Keratinocyte (primary cell): ENCODE measurements around the gene UNC79. TPM values are rescaled to one million over a fixed set of nuclear protein-coding genes. Genes with fewer than 3 reads are reported as not detected.

Experiments used
- DNase-seq: peaks from one replicate; pipeline ENCODE4 v3.0.0-alpha.2; 2011; ENCODE audit warnings: low read depth, missing footprints, low spot score
- FAIRE-seq: peaks from 2 replicates; lab custom pipeline; 2011; peaks lifted over from hg19 to GRCh38; lab: Jason Lieb, UNC
- H2AFZ ChIP-seq: 2 replicates; pipeline ENCODE4 v1.6.0; 2012; ENCODE audit warnings: low read length, control low read depth, inconsistent platforms; ENCODE audit not compliant: control insufficient read depth
- H3K27ac ChIP-seq: 2 replicates; pipeline ENCODE4 v1.5.1; 2011; ENCODE audit warnings: low read length; ENCODE audit not compliant: control insufficient read depth, insufficient read depth
- H3K27me3 ChIP-seq: 3 replicates; pipeline ENCODE4 v1.6.0; 2011; ENCODE audit warnings: low read length; ENCODE audit not compliant: control insufficient read depth, insufficient read depth; ENCODE audit errors: extremely low read depth
- H3K36me3 ChIP-seq, 2 experiments: 2 replicates in 1 of 2; 3 replicates in 1 of 2; pipeline ENCODE4 v1.5.1; 2011; ENCODE audit warnings: low read length in 2 of 2, mild to moderate bottlenecking in 1 of 2; ENCODE audit not compliant: control insufficient read depth in 2 of 2, insufficient read depth in 2 of 2; ENCODE audit errors: extremely low read depth in 1 of 2
- H3K4me1 ChIP-seq: 3 replicates; pipeline ENCODE4 v1.5.1; 2011; ENCODE audit warnings: low read length; ENCODE audit not compliant: control insufficient read depth, insufficient read depth; ENCODE audit errors: extremely low read depth
- H3K4me2 ChIP-seq: 3 replicates; pipeline ENCODE4 v1.6.0; 2011; ENCODE audit warnings: low read depth, low read length; ENCODE audit not compliant: control insufficient read depth, insufficient read depth; ENCODE audit errors: extremely low read depth
- H3K4me3 ChIP-seq, 3 experiments: fragments of 200-600 bp in 1 of 3; sonication (generic) in 1 of 3; 2 replicates in 2 of 3; 3 replicates in 1 of 3; pipeline ENCODE4 v1.5.1; 2011 to 2016; ENCODE audit warnings: low read length in 3 of 3, mild to moderate bottlenecking in 3 of 3, control low read depth in 2 of 3, inconsistent platforms in 1 of 3, low read depth in 1 of 3, mixed read lengths in 1 of 3, mixed run types in 1 of 3, moderate library complexity in 1 of 3; ENCODE audit not compliant: control insufficient read depth in 2 of 3, insufficient read depth in 2 of 3; ENCODE audit errors: extremely low read depth in 1 of 3
- H3K79me2 ChIP-seq: 2 replicates; pipeline ENCODE4 v1.6.0; 2012; ENCODE audit warnings: low read length; ENCODE audit not compliant: control insufficient read depth, insufficient read depth
- H3K9ac ChIP-seq: 3 replicates; pipeline ENCODE4 v1.6.0; 2011; ENCODE audit warnings: low read length; ENCODE audit not compliant: control insufficient read depth, insufficient read depth; ENCODE audit errors: extremely low read depth
- H3K9me1 ChIP-seq: 3 replicates; pipeline ENCODE4 v1.6.0; 2011; ENCODE audit warnings: low read length; ENCODE audit not compliant: control insufficient read depth, insufficient read depth; ENCODE audit errors: extremely low read depth
- H3K9me3 ChIP-seq: 2 replicates; pipeline ENCODE4 v1.5.1; 2012; ENCODE audit warnings: low read depth, low read length; ENCODE audit not compliant: control insufficient read depth
- H4K20me1 ChIP-seq: 3 replicates; pipeline ENCODE4 v1.6.0; 2011; ENCODE audit warnings: low read length; ENCODE audit not compliant: control insufficient read depth, insufficient read depth; ENCODE audit errors: extremely low read depth
- EZH2 ChIP-seq: IDR thresholded peaks from one replicate; pipeline ENCODE4 v1.6.1; 2012; ENCODE audit warnings: inconsistent platforms, mild to moderate bottlenecking, low read length, moderate library complexity
- dilution Hi-C: fragments of 300-500 bp; cut with MboI; formaldehyde crosslinking; loops from one replicate; pipeline ENCODE4 v1.7.0; 2020; ENCODE audit warnings: low sequenced_read_pairs; ENCODE audit not compliant: extremely low pct_ligation_motif_present
- polyA plus RNA-seq, 5 experiments: library from polyadenylated mRNA; depleted of rRNA in 3 of 5; stranded (reverse) in 3 of 5; stranded (forward) in 1 of 5; unstranded in 1 of 5; fragments of >200 nt; gene quantifications; 1 replicate in 1 of 5; 2 replicates in 3 of 5; 3 replicates in 1 of 5; pipeline versions ENCODE4 v1.2.1 to v1.2.3, GENCODE V29; 2011 to 2012; ENCODE audit warnings: missing spikeins in 2 of 5, low read depth in 1 of 5, low replicate concordance in 1 of 5
- TF ChIP-seq, protein P1 (sequence below), 3 experiments: IDR thresholded peaks in 1 of 3; conservative IDR thresholded peaks in 1 of 3; optimal IDR thresholded peaks in 1 of 3; 2 replicates in 2 of 3; 3 replicates in 1 of 3; pipeline versions ENCODE3 to v1.5.1; 2011; ENCODE audit warnings: low read length in 3 of 3, mild to moderate bottlenecking in 3 of 3, moderate library complexity in 2 of 3, control low read depth in 1 of 3, inconsistent platforms in 1 of 3; ENCODE audit not compliant: insufficient read depth in 2 of 3; ENCODE audit errors: extremely low read depth in 1 of 3

The UNC79 gene
- polyA plus RNA-seq, 1 donor (not counting 4 experiments of a cell fraction or from before 2014, with no cell fraction given) = 0.01 TPM

DNA sequence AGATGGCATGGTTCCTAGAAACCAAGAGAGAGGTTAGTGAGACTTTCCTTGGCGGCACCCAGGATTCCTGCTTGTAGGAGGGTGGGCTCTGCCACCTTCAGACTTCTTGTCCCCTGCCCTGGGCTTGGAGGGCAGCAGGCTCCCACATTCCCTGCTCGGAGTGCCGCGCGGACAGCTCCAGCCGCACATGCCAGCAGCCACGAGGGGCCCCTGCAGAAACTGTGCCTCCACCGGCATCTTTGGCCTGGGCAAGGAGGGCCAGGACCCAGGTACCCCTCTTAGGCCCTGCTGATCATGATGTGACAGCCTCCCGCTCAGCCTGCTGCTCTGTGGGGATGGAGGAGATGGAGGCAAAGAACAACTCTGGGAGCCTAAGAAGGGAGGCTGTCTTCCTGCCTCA lies 295.3 kb downstream of the UNC79 start:
- FAIRE-seq (no peak), DNase-seq (no peak)
- H3K9me1 ChIP-seq = no peaks in the 10 kb centered on the region
- H3K9ac ChIP-seq = no peak overlapping the region
- no peak for TF ChIP-seq EZH2
- TF ChIP-seq, protein P1, sequence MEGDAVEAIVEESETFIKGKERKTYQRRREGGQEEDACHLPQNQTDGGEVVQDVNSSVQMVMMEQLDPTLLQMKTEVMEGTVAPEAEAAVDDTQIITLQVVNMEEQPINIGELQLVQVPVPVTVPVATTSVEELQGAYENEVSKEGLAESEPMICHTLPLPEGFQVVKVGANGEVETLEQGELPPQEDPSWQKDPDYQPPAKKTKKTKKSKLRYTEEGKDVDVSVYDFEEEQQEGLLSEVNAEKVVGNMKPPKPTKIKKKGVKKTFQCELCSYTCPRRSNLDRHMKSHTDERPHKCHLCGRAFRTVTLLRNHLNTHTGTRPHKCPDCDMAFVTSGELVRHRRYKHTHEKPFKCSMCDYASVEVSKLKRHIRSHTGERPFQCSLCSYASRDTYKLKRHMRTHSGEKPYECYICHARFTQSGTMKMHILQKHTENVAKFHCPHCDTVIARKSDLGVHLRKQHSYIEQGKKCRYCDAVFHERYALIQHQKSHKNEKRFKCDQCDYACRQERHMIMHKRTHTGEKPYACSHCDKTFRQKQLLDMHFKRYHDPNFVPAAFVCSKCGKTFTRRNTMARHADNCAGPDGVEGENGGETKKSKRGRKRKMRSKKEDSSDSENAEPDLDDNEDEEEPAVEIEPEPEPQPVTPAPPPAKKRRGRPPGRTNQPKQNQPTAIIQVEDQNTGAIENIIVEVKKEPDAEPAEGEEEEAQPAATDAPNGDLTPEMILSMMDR (optimal IDR thresholded peaks at IDR 0.05 in 1 of 3, IDR thresholded peaks at IDR 0.05 in 1 of 3, conservative IDR thresholded peaks at IDR 0.05 in 1 of 3; ENCODE audit: extremely low read depth in 1 of 3, insufficient read depth in 2 of 3, low read length in 3 of 3) = no peak
- dilution Hi-C loops = no loop called here
- H3K4me1 ChIP-seq = no peaks in the 10 kb centered on the region
- no peak overlapping the region for H2AFZ ChIP-seq
- H3K27ac ChIP-seq = no peak overlapping the region
- H3K36me3 ChIP-seq = no peaks in the 10 kb centered on the region
- H4K20me1 ChIP-seq = no peaks in the 10 kb centered on the region
- H3K79me2 ChIP-seq = no peaks in the 10 kb centered on the region
- no peak overlapping the region for H3K4me3 ChIP-seq
- H3K9me3 ChIP-seq = peaks cover 8% of the 10 kb centered on the region
- H3K27me3 ChIP-seq = no peaks in the 10 kb centered on the region
- H3K4me2 ChIP-seq = no peak overlapping the region

DNA sequence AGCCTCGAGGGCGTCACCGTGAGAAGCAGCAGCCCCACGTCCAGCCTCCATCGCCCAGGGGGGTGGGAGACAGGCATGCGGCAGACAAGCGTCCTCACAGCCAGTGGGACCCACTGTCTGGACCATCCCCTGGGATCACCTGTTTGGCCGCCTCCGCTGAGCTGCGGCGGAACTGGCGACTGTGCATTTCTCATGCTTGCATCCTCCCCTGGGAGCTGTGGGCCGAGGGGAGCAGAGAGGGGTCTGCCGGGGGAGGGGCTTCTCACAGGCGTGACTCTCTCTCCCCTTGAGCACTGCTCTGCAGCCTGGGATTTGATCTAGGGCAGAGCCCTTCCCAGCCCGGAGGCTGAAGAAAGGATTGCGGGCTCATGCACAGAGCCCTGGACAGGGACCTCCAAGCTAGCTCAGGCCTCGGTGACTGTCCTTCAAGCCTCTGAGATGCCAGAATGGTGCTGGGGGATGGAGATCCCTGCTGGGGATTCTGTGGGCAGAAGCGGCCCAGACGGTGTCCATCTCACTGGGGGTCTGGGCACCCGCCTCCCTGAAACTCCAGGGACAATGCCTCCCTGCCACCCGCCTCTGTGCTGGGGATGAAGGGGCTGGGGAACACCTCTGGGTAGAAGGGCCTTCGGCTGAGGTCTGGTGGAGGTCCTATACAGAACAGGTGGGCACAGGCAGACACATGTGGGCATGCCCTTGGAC lies 296.5 kb downstream of the UNC79 start:
- H3K4me1 ChIP-seq = no peaks in the 10 kb centered on the region
- H3K4me3 ChIP-seq = no peak overlapping the region
- no peaks in the 10 kb centered on the region for H3K9me1 ChIP-seq
- DNase-seq (no peak), FAIRE-seq (no peak)
- no peak overlapping the region for H3K4me2 ChIP-seq
- dilution Hi-C loops = no loop called here
- H4K20me1 ChIP-seq = no peaks in the 10 kb centered on the region
- no peak for TF ChIP-seq EZH2
- TF ChIP-seq, protein P1 (optimal IDR thresholded peaks at IDR 0.05 in 1 of 3, IDR thresholded peaks at IDR 0.05 in 1 of 3, conservative IDR thresholded peaks at IDR 0.05 in 1 of 3; ENCODE audit: extremely low read depth in 1 of 3, insufficient read depth in 2 of 3, low read length in 3 of 3) = no peak
- H3K27ac ChIP-seq = no peak overlapping the region
- peaks cover 8% of the 10 kb centered on the region for H3K9me3 ChIP-seq
- no peaks in the 10 kb centered on the region for H3K79me2 ChIP-seq
- no peak overlapping the region for H3K9ac ChIP-seq
- H3K36me3 ChIP-seq = no peaks in the 10 kb centered on the region
- H2AFZ ChIP-seq = no peak overlapping the region
- no peaks in the 10 kb centered on the region for H3K27me3 ChIP-seq
